OCI-M2 (cell line): Measurements from ENCODE around the gene GMPPA.
A peak's percentile ranks its signal among the peaks of the same experiment; 100 is the strongest.

Source experiments
- DNase-seq: peaks from one replicate; lab custom pipeline; 2025; ENCODE audit not compliant: unreplicated experiment; lab: John Stamatoyannopoulos, UW

Gene GMPPA

GRCh38 chr2:219502618-219503017, 3.9 kb downstream of the GMPPA start:
- no peak for DNase-seq

- no peak for DNase-seq
Observed at GRCh38 chr2:219505585-219505984, 6.9 kb downstream of the GMPPA start.

- no peak for DNase-seq
Observed at GRCh38 chr2:219506153-219506801, 7.6 kb downstream of the GMPPA start.

- DNase-seq: no peak
Observed at GRCh38 chr2:219506802-219507526, 8.3 kb downstream of the GMPPA start.

GRCh38 chr2:219507581-219508443, 9.1 kb downstream of the GMPPA start:
- no peak for DNase-seq

GRCh38 chr2:219508444-219508734, 9.7 kb downstream of the GMPPA start:
- no peak for DNase-seq

- DNase-seq: no peak
Observed at GRCh38 chr2:219508971-219509779, 10.5 kb downstream of the GMPPA start.

- peak; percentile 76 for DNase-seq
Observed at GRCh38 chr2:219509780-219510511, 11.3 kb downstream of the GMPPA start.

- no peak for DNase-seq
Observed at GRCh38 chr2:219510512-219511135, 11.9 kb downstream of the GMPPA start.

GRCh38 chr2:219511547-219512325, 13.0 kb downstream of the GMPPA start:
- no peak for DNase-seq

- no peak for DNase-seq
Observed at GRCh38 chr2:219512524-219513216, 14.0 kb downstream of the GMPPA start.

- no peak for DNase-seq
Observed at GRCh38 chr2:219513787-219514186, 15.1 kb downstream of the GMPPA start.

- no peak for DNase-seq
Observed at GRCh38 chr2:219514196-219514761, 15.6 kb downstream of the GMPPA start, which contains the start of gene ASIC4. ASIC4 (plus strand) TSS chr2:219514482; CDS start chr2:219514725, 243 bp downstream.

GRCh38 chr2:219514836-219515235, 16.1 kb downstream of the GMPPA start:
- DNase-seq: no peak

GRCh38 chr2:219515874-219516629, 17.4 kb downstream of the GMPPA start:
- no peak for DNase-seq

GRCh38 chr2:219516888-219517287, 18.2 kb downstream of the GMPPA start:
- no peak for DNase-seq

GRCh38 chr2:219517954-219518778, 19.5 kb downstream of the GMPPA start:
- DNase-seq: no peak
